HG02571 (cell line): ENCODE data around the gene PIGR.

Experiments used
- ATAC-seq: cut with Tn5 transposase; IDR thresholded peaks from one replicate; pipeline ENCODE4 v1.9.1; 2021; ENCODE audit warnings: mild to moderate bottlenecking, moderate library complexity; ENCODE audit not compliant: unreplicated experiment

The PIGR gene

GRCh38 chr1:206893380-206893779 is 52.9 kb downstream of the PIGR start:
- ATAC-seq = no peak

DNA sequence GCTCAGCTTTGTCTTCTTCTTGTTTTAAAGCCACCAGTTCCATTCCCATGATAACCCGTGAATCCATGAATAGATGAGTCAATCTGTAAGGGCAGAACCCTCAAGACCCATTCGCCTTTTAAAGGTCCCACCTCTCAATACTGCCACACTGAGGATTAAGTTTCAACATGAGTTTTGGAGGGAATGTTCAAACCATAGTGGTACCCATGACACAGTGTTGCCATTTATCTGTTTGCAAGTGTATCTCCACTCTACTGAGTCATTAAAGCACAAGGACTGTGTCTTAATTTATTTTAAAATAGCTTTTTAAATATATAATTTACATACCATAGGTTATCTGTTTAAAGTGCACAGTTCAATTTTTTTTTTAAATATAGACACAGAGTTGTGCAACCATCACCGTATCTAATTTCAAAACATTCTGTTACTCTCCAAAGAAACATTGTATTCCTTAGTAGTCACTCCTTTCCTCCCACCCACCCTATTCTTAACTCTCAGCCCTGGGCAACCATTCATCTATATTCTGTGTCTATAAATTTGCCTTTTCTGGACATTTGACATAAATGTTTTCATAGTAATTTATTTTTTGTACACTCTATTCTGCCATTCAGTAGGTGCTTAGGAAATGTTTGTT is 53.8 kb downstream of the PIGR start:
- ATAC-seq = no peak

DNA sequence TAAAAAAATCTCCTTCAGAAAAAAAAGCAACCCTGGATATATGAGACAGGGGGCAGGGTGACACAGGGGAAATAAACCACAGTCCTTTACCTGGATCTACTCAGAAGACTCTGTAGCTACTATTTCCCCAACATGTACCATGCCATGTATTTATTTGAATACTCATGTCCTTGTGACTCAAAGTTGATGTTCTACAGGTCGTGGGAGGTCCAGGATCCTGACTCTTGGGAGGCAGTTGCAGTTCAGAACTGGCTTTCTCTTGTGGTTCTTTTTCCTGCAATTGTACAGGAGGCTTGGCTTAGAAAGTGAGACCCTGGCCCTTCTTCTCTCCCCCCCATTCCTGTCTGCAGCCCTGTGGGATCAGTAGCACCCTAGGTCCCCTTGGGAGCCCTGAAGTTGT is 54.9 kb downstream of the PIGR start:
- no peak for ATAC-seq

GRCh38 chr1:206890125-206891060 is 55.9 kb downstream of the PIGR start:
- no peak for ATAC-seq

- no peak for ATAC-seq
Measured at GRCh38 chr1:206887701-206888100, 58.6 kb downstream of the PIGR start.

- ATAC-seq = no peak
Measured at GRCh38 chr1:206886831-206887230, 59.4 kb downstream of the PIGR start.

DNA sequence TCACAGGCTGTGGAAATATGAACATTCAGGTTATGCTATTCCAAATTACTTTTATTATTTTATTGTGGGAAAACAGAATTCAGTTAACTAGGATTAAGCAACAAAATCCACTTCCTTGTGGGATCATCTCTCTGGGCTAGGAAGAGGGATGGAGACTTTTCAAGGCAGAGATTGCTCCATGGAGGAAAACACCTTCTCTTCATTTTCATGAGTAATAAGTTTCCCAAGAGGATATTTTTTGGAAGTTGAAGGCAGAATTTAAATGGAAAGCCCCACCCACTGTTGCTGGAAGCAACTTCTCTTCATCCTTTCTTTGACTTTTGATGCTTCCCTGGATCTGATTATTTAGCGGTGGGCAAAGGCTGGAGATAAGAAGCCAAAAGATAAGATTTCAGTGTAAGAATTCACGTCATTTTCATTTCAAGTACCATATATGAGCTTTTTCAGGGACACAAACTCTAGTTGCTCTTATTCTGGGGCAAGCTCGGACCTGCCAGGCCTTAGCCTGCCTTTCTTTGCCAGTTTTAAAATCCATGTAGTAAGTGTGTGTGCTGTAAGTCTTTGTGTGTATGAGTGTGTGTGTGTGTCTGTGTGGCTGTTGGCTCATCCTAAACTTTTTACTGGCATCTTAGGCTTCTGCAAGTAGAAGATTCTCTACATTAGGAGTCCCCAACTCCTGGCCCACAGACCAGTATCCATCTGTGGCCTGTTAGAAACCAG is 60.8 kb downstream of the PIGR start:
- ATAC-seq = no peak

DNA sequence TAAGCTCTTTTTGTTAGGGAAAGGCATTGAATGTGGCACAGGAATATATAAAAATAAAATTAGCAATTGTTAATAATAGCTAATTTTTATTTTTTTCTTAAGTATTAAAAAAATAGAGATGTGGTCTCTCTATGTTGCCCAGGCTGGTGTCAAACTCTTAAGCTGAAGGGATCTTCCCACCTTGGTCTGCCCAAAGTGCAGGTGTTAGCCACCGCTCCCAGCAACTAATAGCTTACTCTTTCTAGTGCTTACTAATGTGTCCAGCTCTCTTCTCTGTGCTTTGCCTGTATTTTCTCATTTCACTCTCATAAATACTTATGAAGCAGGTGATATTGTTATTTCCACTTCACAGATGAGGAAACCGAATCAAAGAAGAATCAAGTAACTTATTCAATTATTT is 62.4 kb downstream of the PIGR start:
- no peak for ATAC-seq

GRCh38 chr1:206883160-206883559 is 63.1 kb downstream of the PIGR start:
- ATAC-seq = no peak

- ATAC-seq = no peak
Measured at GRCh38 chr1:206882555-206882954, 63.7 kb downstream of the PIGR start.

DNA sequence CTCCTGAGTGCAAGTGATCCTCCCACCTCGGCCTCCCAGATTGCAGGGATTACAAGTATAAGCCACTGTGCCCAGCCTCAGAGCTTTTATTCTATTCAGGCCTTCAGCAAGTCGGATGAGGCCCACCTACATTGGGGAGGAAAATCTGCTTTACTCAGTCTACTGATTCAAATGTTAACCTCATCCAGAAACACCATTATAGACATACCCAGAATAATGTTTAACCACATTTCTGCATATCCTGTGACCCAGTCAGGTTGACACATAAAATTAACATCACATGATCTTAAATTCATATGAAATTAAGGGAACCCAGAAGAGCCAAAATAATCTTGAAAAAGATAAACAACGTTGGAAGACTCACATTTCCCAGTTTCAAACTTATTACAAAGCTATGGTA is 66.0 kb downstream of the PIGR start:
- no peak for ATAC-seq
